ENCODE data around the gene MAP3K7.

Gene MAP3K7

DNA sequence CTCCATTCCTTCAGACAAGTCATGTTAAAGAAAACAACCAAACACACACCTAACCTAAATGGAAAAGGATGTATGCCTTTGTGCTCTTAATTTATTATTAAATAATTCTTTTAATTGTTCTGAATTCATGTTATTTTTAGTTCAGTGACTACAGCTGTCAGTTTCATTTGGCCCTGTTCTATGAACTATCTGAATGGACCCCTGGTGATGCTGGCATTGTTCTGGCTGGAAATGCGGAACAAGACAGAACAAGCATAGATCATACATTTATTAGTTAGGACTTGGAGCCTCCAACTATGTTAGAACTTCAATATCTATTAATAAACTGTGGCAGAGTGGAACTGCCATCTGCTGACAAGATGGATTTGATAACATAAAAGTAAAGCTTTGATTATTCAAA, 5.7 kb downstream of the MAP3K7 start:
- DNase-seq (ENCODE audit: low read depth): no peak
- H3K4me3 ChIP-seq (ENCODE audit: control insufficient read depth, low read depth, low read length): no peak overlapping the region
- TF ChIP-seq, protein P1, sequence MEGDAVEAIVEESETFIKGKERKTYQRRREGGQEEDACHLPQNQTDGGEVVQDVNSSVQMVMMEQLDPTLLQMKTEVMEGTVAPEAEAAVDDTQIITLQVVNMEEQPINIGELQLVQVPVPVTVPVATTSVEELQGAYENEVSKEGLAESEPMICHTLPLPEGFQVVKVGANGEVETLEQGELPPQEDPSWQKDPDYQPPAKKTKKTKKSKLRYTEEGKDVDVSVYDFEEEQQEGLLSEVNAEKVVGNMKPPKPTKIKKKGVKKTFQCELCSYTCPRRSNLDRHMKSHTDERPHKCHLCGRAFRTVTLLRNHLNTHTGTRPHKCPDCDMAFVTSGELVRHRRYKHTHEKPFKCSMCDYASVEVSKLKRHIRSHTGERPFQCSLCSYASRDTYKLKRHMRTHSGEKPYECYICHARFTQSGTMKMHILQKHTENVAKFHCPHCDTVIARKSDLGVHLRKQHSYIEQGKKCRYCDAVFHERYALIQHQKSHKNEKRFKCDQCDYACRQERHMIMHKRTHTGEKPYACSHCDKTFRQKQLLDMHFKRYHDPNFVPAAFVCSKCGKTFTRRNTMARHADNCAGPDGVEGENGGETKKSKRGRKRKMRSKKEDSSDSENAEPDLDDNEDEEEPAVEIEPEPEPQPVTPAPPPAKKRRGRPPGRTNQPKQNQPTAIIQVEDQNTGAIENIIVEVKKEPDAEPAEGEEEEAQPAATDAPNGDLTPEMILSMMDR (IDR thresholded peaks at IDR 0.05; ENCODE audit: control insufficient read depth, insufficient read depth, low read depth, low read length, missing control alignments): no peak

DNA sequence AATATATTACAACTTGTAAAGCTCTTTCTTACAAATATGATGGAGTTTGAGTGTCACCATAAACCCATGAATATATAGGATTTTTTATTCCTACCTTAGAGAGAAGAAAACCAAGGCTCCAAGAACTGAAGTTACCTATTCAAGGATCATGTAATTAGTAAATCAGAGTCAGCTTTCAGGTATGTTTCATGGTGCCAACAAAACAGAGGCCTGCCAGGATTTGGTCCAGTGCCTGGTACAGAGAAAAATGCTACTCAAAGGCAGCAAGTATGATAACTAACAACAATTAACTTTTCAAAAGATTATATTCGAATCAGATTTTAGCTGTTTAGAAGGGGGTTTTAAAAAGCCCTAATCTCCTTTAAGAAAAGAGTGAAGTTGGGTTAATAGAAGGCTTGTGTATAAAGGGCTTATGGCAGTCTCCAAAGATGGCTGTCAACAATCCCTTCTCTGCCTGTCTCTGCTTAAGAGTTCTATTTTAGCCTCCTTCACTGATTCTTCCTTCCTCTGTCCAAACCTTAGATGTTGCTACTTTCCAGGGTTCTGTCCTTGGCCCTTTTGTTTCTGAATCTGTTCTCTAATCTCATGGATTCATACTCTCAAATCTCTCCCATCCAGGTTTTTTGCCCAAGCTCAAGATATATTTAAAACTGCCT, 7.8 kb downstream of the MAP3K7 start:
- no peak overlapping the region for H3K4me3 ChIP-seq (ENCODE audit: control insufficient read depth, low read depth, low read length)
- no peak for DNase-seq (ENCODE audit: low read depth)
- TF ChIP-seq, protein P1 (IDR thresholded peaks at IDR 0.05; ENCODE audit: control insufficient read depth, insufficient read depth, low read depth, low read length, missing control alignments): no peak

DNA sequence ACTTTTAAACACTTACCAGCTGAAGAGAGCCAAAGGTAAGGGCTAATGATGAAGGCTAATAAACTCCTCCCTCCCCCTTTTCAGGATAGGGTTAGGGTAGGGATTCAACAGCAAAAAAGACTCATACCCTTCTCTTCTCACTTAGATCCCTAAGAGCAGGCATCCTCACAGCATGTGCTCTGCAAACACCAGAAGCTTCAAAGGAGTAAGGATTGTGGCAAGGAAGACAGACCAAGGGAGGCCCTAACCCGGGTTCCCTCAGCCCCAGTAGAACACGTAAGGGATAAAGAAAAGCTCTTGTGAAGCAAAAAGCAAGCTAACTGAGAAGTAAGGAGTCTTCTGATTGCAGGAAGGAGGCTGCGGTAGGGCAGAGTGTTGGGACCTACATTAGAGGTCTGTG, 11.6 kb downstream of the MAP3K7 start:
- TF ChIP-seq, protein P1 (IDR thresholded peaks at IDR 0.05; ENCODE audit: control insufficient read depth, insufficient read depth, low read depth, low read length, missing control alignments): no peak
- no peak overlapping the region for H3K4me3 ChIP-seq (ENCODE audit: control insufficient read depth, low read depth, low read length)
- no peak for DNase-seq (ENCODE audit: low read depth)

DNA sequence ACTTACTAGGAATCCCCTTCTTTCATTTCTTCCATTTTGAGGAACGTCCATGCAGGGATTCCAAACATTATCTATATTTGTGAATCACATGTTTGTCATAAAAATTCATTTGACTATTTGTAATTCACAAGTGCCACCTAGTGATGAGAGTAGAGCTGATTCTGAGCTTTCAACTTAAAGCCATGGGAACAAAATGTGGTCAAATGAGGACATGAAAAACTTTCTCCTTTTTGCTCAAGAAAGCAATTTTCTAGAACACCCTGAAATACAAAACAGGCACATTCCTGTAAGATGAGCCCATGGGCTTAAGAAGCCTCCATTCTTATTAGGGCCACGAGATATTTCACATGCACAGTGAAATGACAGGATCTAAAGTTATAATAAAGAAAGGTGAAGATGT, 12.3 kb downstream of the MAP3K7 start:
- H3K4me3 ChIP-seq (ENCODE audit: control insufficient read depth, low read depth, low read length): no peak overlapping the region
- no peak for DNase-seq (ENCODE audit: low read depth)
- TF ChIP-seq, protein P1 (IDR thresholded peaks at IDR 0.05; ENCODE audit: control insufficient read depth, insufficient read depth, low read depth, low read length, missing control alignments): no peak

DNA sequence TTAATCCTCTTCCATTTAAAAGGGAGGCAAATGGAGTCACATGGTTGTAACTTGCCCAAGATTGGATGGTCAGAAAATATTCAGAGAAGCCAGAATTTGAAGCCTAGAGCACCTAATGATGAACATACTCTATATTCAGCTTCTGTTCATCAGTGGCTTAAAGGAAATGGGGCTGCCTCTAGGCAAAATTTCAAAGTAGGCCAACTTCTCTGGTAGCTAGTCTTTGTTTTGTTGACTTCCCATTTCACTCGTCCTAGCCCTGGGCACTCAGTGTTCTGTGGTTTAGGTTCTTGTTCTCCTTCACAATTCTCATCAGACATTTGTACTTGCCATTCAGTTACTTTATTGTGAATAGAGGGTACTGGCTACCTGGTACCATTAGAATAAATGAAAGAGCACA, 13.2 kb downstream of the MAP3K7 start:
- no peak overlapping the region for H3K4me3 ChIP-seq (ENCODE audit: control insufficient read depth, low read depth, low read length)
- no peak for DNase-seq (ENCODE audit: low read depth)
- TF ChIP-seq, protein P1 (IDR thresholded peaks at IDR 0.05; ENCODE audit: control insufficient read depth, insufficient read depth, low read depth, low read length, missing control alignments): no peak

DNA sequence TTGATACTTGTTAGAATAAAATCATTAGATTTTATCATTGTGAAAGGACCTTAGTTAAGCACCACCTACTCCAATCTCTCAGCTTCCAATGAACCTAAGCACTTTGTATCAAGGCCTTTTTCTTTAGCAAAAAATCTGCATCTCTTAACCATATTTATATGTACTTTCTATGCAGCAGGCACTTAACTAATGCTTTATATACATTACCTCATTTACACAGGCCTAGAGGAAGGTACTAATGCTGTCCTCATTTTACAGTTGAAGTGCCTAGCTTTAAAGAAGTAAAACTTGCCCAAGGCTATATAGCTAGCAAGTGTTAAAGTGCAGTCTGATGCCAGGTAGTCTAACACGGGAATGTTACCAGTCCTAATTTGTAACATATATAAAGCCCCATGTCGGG, 14.0 kb downstream of the MAP3K7 start:
- TF ChIP-seq, protein P1 (IDR thresholded peaks at IDR 0.05; ENCODE audit: control insufficient read depth, insufficient read depth, low read depth, low read length, missing control alignments): no peak
- no peak overlapping the region for H3K4me3 ChIP-seq (ENCODE audit: control insufficient read depth, low read depth, low read length)
- DNase-seq (ENCODE audit: low read depth): no peak

All from AG09309 (cell line).